Retinal pigment epithelial cell (primary cell): Measurements from ENCODE around the gene TMEM60.

Experiments
- DNase-seq: peaks from one replicate; pipeline ENCODE4 v3.0.0-alpha.2; 2010; ENCODE audit warnings: low read depth
- H3K4me3 ChIP-seq: 2 replicates; pipeline ENCODE4 v1.5.1; 2011; ENCODE audit warnings: mild to moderate bottlenecking, low read length, control low read depth, moderate library complexity
- CTCF ChIP-seq: conservative IDR thresholded peaks from 2 replicates; pipeline ENCODE4 v1.5.1; 2011; ENCODE audit warnings: low read depth, low read length, control low read depth, inconsistent platforms

TMEM60 gene

GRCh38 chr7:77800730-77801129, 2.5 kb upstream of the TMEM60 start:
- DNase-seq: no peak
- no peak overlapping the region for H3K4me3 ChIP-seq
- TF ChIP-seq CTCF: no peak

- peak overlapping the region; percentile 81 for H3K4me3 ChIP-seq
- no peak for DNase-seq
- no peak for TF ChIP-seq CTCF
Observed at GRCh38 chr7:77800158-77800557, 1.9 kb upstream of the TMEM60 start.

GRCh38 chr7:77799078-77799964, 1.1 kb upstream of the TMEM60 start:
- TF ChIP-seq CTCF: no peak
- H3K4me3 ChIP-seq: peak overlapping the region; percentile 81
- DNase-seq: no peak

- no peak for DNase-seq
- no peak for TF ChIP-seq CTCF
Observed at GRCh38 chr7:77797734-77798393, 370 bp downstream of the TMEM60 start.

GRCh38 chr7:77796960-77797359, 1.3 kb downstream of the TMEM60 start:
- peak overlapping the region; percentile 94 for H3K4me3 ChIP-seq
- TF ChIP-seq CTCF: no peak
- DNase-seq: no peak

More at GRCh38 chr7:77797734-77798393, 370 bp downstream of the TMEM60 start:
- H3K4me3 ChIP-seq: peak overlapping the region; percentile 94

GRCh38 chr7:77796109-77796508, 2.1 kb downstream of the TMEM60 start:
- no peak for DNase-seq
- no peak overlapping the region for H3K4me3 ChIP-seq
- no peak for TF ChIP-seq CTCF
